Mesendoderm (in vitro differentiated cells): Measurements from ENCODE around the gene APBA2.
"Not testable (repeated sequence)": the region's sequence is repeated elsewhere in the genome, so short reads cannot be mapped to it uniquely, and the experiment has no call there.

Source experiments
- DNase-seq: peaks from one replicate; pipeline ENCODE4 v3.0.0; 2013
- H2AK5ac ChIP-seq: 2 replicates; pipeline ENCODE4 v1.6.1; 2013; ENCODE audit warnings: low read length, inconsistent platforms
- H2BK120ac ChIP-seq: 2 replicates; pipeline ENCODE4 v1.6.1; 2013; ENCODE audit warnings: low read depth, mild to moderate bottlenecking, low read length, moderate library complexity, mixed read lengths
- H2BK15ac ChIP-seq: replicated peaks from 2 replicates; pipeline ENCODE4 v1.6.1; 2013; ENCODE audit warnings: low read depth, mild to moderate bottlenecking, moderate library complexity
- H2BK5ac ChIP-seq: 2 replicates; pipeline ENCODE4 v1.6.1; 2013; ENCODE audit warnings: low read length, inconsistent platforms
- H3K18ac ChIP-seq: 2 replicates; pipeline ENCODE4 v1.6.1; 2013; ENCODE audit warnings: mild to moderate bottlenecking, low read length, mixed read lengths
- H3K23ac ChIP-seq: one replicate; pipeline ENCODE4 v1.6.1; 2013; ENCODE audit warnings: low read length
- H3K27ac ChIP-seq: 2 replicates; pipeline ENCODE4 v1.5.1; 2013; ENCODE audit warnings: low read depth, mild to moderate bottlenecking, inconsistent platforms, low read length, moderate library complexity
- H3K27me3 ChIP-seq: 2 replicates; pipeline ENCODE4 v1.6.1; 2013; ENCODE audit warnings: low read length, control low read depth, mild to moderate bottlenecking, inconsistent platforms; ENCODE audit not compliant: insufficient read depth, poor library complexity
- H3K36me3 ChIP-seq: 2 replicates; pipeline ENCODE4 v1.6.1; 2013; ENCODE audit warnings: low read length, inconsistent platforms; ENCODE audit not compliant: control insufficient read depth, insufficient read depth
- H3K4ac ChIP-seq: one replicate; pipeline ENCODE4 v1.6.1; 2013; ENCODE audit warnings: low read depth, mild to moderate bottlenecking, low read length, moderate library complexity
- H3K4me1 ChIP-seq: 2 replicates; pipeline ENCODE4 v1.6.1; 2013; ENCODE audit warnings: low read depth, low read length, inconsistent platforms; ENCODE audit not compliant: control insufficient read depth
- H3K4me2 ChIP-seq: 2 replicates; pipeline ENCODE4 v1.6.1; 2013; ENCODE audit warnings: low read length
- H3K4me3 ChIP-seq: 2 replicates; pipeline ENCODE4 v1.5.1; 2013; ENCODE audit warnings: mild to moderate bottlenecking, low read length
- H3K56ac ChIP-seq: one replicate; pipeline ENCODE4 v1.6.1; 2013; ENCODE audit warnings: low read length
- H3K79me1 ChIP-seq: 2 replicates; pipeline ENCODE4 v1.6.1; 2013; ENCODE audit warnings: low read length, inconsistent platforms
- H3K79me2 ChIP-seq: 2 replicates; pipeline ENCODE4 v1.6.1; 2013; ENCODE audit warnings: mild to moderate bottlenecking, low read length; ENCODE audit not compliant: control insufficient read depth, insufficient read depth
- H3K9ac ChIP-seq: 2 replicates; pipeline ENCODE4 v1.6.1; 2013; ENCODE audit warnings: low read length, inconsistent platforms
- H4K5ac ChIP-seq: one replicate; pipeline ENCODE4 v1.6.1; 2013; ENCODE audit warnings: low read length
- H4K8ac ChIP-seq: one replicate; pipeline ENCODE4 v1.6.1; 2013; ENCODE audit warnings: low read depth, mild to moderate bottlenecking, control low read depth, low read length, moderate library complexity
- WGBS: extraction: QIAGEN DNeasy Blood & Tissue Kit; methylation state at CpG from one replicate; pipeline ENCODE4 v1.1.7; 2013; ENCODE audit warnings: low lambda C conversion rate, missing lambda C conversion rate; ENCODE audit not compliant: insufficient coverage; ENCODE audit errors: extremely low coverage; 5-methylcytosine and 5-hydroxymethylcytosine counted together

Gene APBA2

DNA sequence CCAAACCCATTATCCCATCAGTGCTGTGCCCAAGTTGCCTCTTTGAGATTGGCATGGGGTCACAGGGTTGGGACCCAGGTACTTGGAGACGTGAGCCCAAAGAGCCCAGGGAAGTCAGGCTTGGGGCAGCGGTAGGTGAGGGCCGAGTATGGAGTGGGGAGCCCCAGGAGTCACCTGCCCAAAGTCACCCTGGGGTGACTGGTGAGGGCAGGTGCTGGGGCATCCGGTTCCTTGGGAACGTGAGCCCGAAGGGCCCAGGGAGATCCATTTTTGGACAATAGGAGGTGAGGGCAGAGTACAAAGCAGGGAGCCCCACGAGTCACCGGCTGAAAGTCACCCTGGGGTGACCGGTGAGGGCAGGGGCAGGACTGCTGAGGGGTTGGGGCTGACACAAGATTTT, 37.8 kb upstream of the APBA2 start:
- not testable (repeated sequence) for H3K4me1 ChIP-seq, H2BK15ac ChIP-seq, H3K4me2 ChIP-seq, H3K27me3 ChIP-seq, H3K27ac ChIP-seq, H3K36me3 ChIP-seq, H2AK5ac ChIP-seq, H2BK5ac ChIP-seq, H4K8ac ChIP-seq, H4K5ac ChIP-seq, DNase-seq, H3K23ac ChIP-seq, H3K79me2 ChIP-seq, H2BK120ac ChIP-seq, H3K4ac ChIP-seq, H3K79me1 ChIP-seq, H3K4me3 ChIP-seq, H3K56ac ChIP-seq, H3K18ac ChIP-seq, H3K9ac ChIP-seq
- WGBS = no CpG with 5 or more reads among the region's 9 CpGs

DNA sequence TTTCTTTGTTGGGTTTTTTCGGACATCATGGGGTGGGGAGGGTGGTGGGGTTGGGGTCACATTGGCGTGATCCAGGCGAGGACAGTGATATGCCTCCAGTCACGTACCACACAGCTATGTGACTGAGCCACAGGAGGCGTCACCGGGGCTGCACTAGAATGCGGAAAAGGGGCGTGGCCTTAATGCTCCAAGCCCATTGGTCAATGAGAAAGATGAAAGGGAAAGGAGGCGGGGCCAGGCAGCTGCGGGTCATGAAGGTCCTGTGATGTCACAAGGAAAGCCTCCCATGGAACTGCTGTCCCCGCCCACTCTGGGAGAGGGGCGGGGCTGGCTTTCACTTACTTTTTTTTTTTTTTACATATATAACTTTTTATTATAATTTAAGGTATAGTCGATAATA, 37.3 kb upstream of the APBA2 start, which contains the start of gene GOLGA6L7:
TSS of gene GOLGA6L7 (minus strand) at position 124 of the 400 bp plus-strand sequence. CDS start at position 29, 95 bp downstream.
- H3K27ac ChIP-seq, H4K8ac ChIP-seq, H2AK5ac ChIP-seq, H3K4me3 ChIP-seq, H3K9ac ChIP-seq, H3K79me1 ChIP-seq, H3K36me3 ChIP-seq, H3K4ac ChIP-seq, H2BK15ac ChIP-seq, H3K56ac ChIP-seq, H3K4me2 ChIP-seq, H3K18ac ChIP-seq, H4K5ac ChIP-seq, H3K79me2 ChIP-seq, H3K4me1 ChIP-seq, H2BK120ac ChIP-seq, H3K23ac ChIP-seq, H2BK5ac ChIP-seq, H3K27me3 ChIP-seq: not testable (repeated sequence)
- WGBS = 100% methylated on average over 1 of the region's 13 CpGs
- DNase-seq = peak; percentile 41

- H3K4me1 ChIP-seq, H3K27ac ChIP-seq, H2AK5ac ChIP-seq, H4K5ac ChIP-seq, H3K18ac ChIP-seq, H3K56ac ChIP-seq, H3K27me3 ChIP-seq, DNase-seq, H2BK5ac ChIP-seq, H3K79me2 ChIP-seq, H3K36me3 ChIP-seq, H3K79me1 ChIP-seq, H3K4me2 ChIP-seq, H3K4ac ChIP-seq, H4K8ac ChIP-seq, H3K4me3 ChIP-seq, H2BK15ac ChIP-seq, H3K23ac ChIP-seq, H3K9ac ChIP-seq, H2BK120ac ChIP-seq: not testable (repeated sequence)
- WGBS = no CpG with 5 or more reads among the region's 17 CpGs
Observed at GRCh38 chr15:28849271-28849670, 36.5 kb upstream of the APBA2 start.

DNA sequence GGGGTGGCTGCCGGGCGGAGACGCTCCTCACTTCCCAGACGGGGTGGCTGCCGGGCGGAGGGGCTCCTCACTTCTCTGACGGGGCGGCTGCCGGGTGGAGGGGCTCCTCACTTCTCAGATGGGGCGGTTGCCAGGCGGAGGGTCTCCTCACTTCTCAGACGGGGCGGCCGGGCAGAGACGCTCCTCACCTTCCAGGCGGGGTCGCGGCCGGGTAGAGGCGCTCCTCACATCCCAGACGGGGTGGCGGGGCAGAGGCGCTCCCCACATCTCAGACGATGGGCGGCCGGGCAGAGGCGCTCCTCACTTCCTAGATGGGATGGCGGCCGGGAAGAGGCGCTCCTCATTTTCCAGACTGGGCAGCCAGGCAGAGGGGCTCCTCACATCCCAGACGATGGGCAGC, 36.0 kb upstream of the APBA2 start:
- DNase-seq = not testable (repeated sequence)

GRCh38 chr15:28853654-28854053, 32.1 kb upstream of the APBA2 start:
- not testable (repeated sequence) for H2AK5ac ChIP-seq, H3K9ac ChIP-seq, H3K4ac ChIP-seq, H3K23ac ChIP-seq, H4K8ac ChIP-seq, H2BK5ac ChIP-seq, H3K79me2 ChIP-seq, H3K79me1 ChIP-seq, H3K4me2 ChIP-seq, H3K4me1 ChIP-seq, H2BK120ac ChIP-seq, H3K18ac ChIP-seq, H3K36me3 ChIP-seq, H3K56ac ChIP-seq, H4K5ac ChIP-seq, DNase-seq, H3K27me3 ChIP-seq, H3K4me3 ChIP-seq, H2BK15ac ChIP-seq, H3K27ac ChIP-seq
- no CpG with 5 or more reads among the region's 5 CpGs for WGBS

More for the DNA sequence above, 36.0 kb upstream of the APBA2 start:
- H2AK5ac ChIP-seq, H3K9ac ChIP-seq, H2BK15ac ChIP-seq, H4K5ac ChIP-seq, H3K4me3 ChIP-seq, H3K4ac ChIP-seq, H3K4me2 ChIP-seq, H2BK120ac ChIP-seq, H3K27me3 ChIP-seq, H3K23ac ChIP-seq, H3K56ac ChIP-seq, H3K27ac ChIP-seq, H2BK5ac ChIP-seq, H3K18ac ChIP-seq, H3K79me1 ChIP-seq, H3K4me1 ChIP-seq, H3K36me3 ChIP-seq, H3K79me2 ChIP-seq, H4K8ac ChIP-seq: not testable (repeated sequence)
- no CpG with 5 or more reads among the region's 31 CpGs for WGBS

GRCh38 chr15:28854578-28854977, 31.2 kb upstream of the APBA2 start:
- not testable (repeated sequence) for H2BK120ac ChIP-seq, H3K79me1 ChIP-seq, H3K4me3 ChIP-seq, H2BK5ac ChIP-seq, H3K56ac ChIP-seq, H3K79me2 ChIP-seq, H3K18ac ChIP-seq, H3K36me3 ChIP-seq, H3K4ac ChIP-seq, H3K9ac ChIP-seq, H3K27me3 ChIP-seq, H3K23ac ChIP-seq, H4K8ac ChIP-seq, H3K4me1 ChIP-seq, H2AK5ac ChIP-seq, H4K5ac ChIP-seq, H3K4me2 ChIP-seq, H3K27ac ChIP-seq, DNase-seq, H2BK15ac ChIP-seq
- WGBS = no CpG with 5 or more reads among the region's 2 CpGs
